22Rv1 (cell line): ENCODE measurements around the gene ODAPH.

Experiments
- CTCF ChIP-seq: fragments of 450-650 bp; IDR thresholded peaks from 2 replicates; pipeline ENCODE4 v1.5.1; 2017; ENCODE audit warnings: mild to moderate bottlenecking
- ZFX ChIP-seq: fragments of 450-650 bp; IDR thresholded peaks from 2 replicates; pipeline ENCODE4 v1.6.1; 2017; ENCODE audit warnings: antibody characterized with exemption, borderline replicate concordance

- TF ChIP-seq CTCF (no peak), ZFX (no peak)
Measured at GRCh38 chr4:75565481-75565880, 9.6 kb downstream of the ODAPH start.
